Effector memory CD4-positive, alpha-beta T cell (primary cell): ENCODE data around the gene LAD1.

Experiments
- DNase-seq, 3 donors: peaks; one replicate each; pipeline ENCODE4 v3.0.0-alpha.2; 2020
- H3K27ac ChIP-seq: 2 replicates; pipeline ENCODE4 v1.7.0; 2013; ENCODE audit warnings: mild to moderate bottlenecking, low read length, moderate library complexity; ENCODE audit not compliant: insufficient read depth, poor library complexity, severe bottlenecking
- H3K27me3 ChIP-seq: replicated peaks from 2 replicates; pipeline ENCODE4 v1.7.0; 2013; ENCODE audit warnings: mild to moderate bottlenecking, low read length; ENCODE audit not compliant: insufficient read depth, control insufficient read depth, poor library complexity, severe bottlenecking
- H3K36me3 ChIP-seq: 2 replicates; pipeline ENCODE4 v1.7.0; 2013; ENCODE audit warnings: mild to moderate bottlenecking, low read length, moderate library complexity; ENCODE audit not compliant: control insufficient read depth, insufficient read depth
- H3K4me1 ChIP-seq: 2 replicates; pipeline ENCODE4 v1.7.0; 2013; ENCODE audit warnings: low read length, mild to moderate bottlenecking; ENCODE audit not compliant: control insufficient read depth, insufficient read depth, poor library complexity, severe bottlenecking
- H3K4me3 ChIP-seq: 2 replicates; pipeline ENCODE4 v1.7.0; 2013; ENCODE audit warnings: low read length, low read depth, mild to moderate bottlenecking; ENCODE audit not compliant: insufficient read depth, poor library complexity, severe bottlenecking
- H3K9me3 ChIP-seq: 2 replicates; pipeline ENCODE4 v1.7.0; 2013; ENCODE audit warnings: mild to moderate bottlenecking, low read length, moderate library complexity; ENCODE audit not compliant: control insufficient read depth

The LAD1 gene

GRCh38 chr1:201395936-201396335, 3.2 kb downstream of the LAD1 start:
- no peak for DNase-seq
- Histone ChIP-seq H3K4me1 (peaks cover 5% of the 10 kb centered on the region), H3K27ac (no peak overlapping the region), H3K9me3 (no peaks in the 10 kb centered on the region), H3K4me3 (no peak overlapping the region), H3K27me3 (peaks cover 33% of the 10 kb centered on the region), H3K36me3 (no peaks in the 10 kb centered on the region)

- Histone ChIP-seq H3K36me3 (no peaks in the 10 kb centered on the region), H3K4me3 (no peak overlapping the region), H3K4me1 (peaks cover 5% of the 10 kb centered on the region), H3K9me3 (no peaks in the 10 kb centered on the region), H3K27ac (no peak overlapping the region), H3K27me3 (peaks cover 23% of the 10 kb centered on the region)
- no peak for DNase-seq
These were observed 4.5 kb downstream of the LAD1 start for GRCh38 chr1:201394591-201394990.

GRCh38 chr1:201393076-201393475, 6.0 kb downstream of the LAD1 start:
- no peak for DNase-seq
- Histone ChIP-seq H3K9me3 (no peaks in the 10 kb centered on the region), H3K4me3 (no peak overlapping the region), H3K4me1 (no peaks in the 10 kb centered on the region), H3K36me3 (no peaks in the 10 kb centered on the region), H3K27me3 (peaks cover 7% of the 10 kb centered on the region), H3K27ac (no peak overlapping the region)

- no peak for DNase-seq
- Histone ChIP-seq H3K27ac (no peak overlapping the region), H3K27me3 (peaks cover 3% of the 10 kb centered on the region), H3K4me1 (no peaks in the 10 kb centered on the region), H3K36me3 (no peaks in the 10 kb centered on the region), H3K4me3 (no peak overlapping the region), H3K9me3 (no peaks in the 10 kb centered on the region)
These were observed 7.2 kb downstream of the LAD1 start for GRCh38 chr1:201391651-201392511.

- Histone ChIP-seq H3K36me3 (no peaks in the 10 kb centered on the region), H3K4me1 (no peaks in the 10 kb centered on the region), H3K27me3 (peaks cover 3% of the 10 kb centered on the region), H3K27ac (no peak overlapping the region), H3K9me3 (no peaks in the 10 kb centered on the region), H3K4me3 (no peak overlapping the region)
- no peak for DNase-seq
These were observed 7.9 kb downstream of the LAD1 start for GRCh38 chr1:201391225-201391624.

GRCh38 chr1:201389051-201389450, 10.1 kb downstream of the LAD1 start:
- H3K4me1 ChIP-seq, result no peaks in the 10 kb centered on the region
- no peak for DNase-seq
- no peaks in the 10 kb centered on the region for H3K36me3 ChIP-seq
- peaks cover 5% of the 10 kb centered on the region for H3K27me3 ChIP-seq
- H3K27ac ChIP-seq, result no peak overlapping the region
- no peaks in the 10 kb centered on the region for H3K9me3 ChIP-seq
- H3K4me3 ChIP-seq, result no peak overlapping the region

- H3K27ac ChIP-seq, result no peak overlapping the region
- peaks cover 5% of the 10 kb centered on the region for H3K27me3 ChIP-seq
- no peak for DNase-seq
- H3K4me3 ChIP-seq, result no peak overlapping the region
- H3K9me3 ChIP-seq, result no peaks in the 10 kb centered on the region
- H3K4me1 ChIP-seq, result no peaks in the 10 kb centered on the region
- H3K36me3 ChIP-seq, result no peaks in the 10 kb centered on the region
These were observed 12.9 kb downstream of the LAD1 start for GRCh38 chr1:201386208-201386607.

GRCh38 chr1:201385299-201385891, 13.7 kb downstream of the LAD1 start:
- Histone ChIP-seq H3K27me3 (peaks cover 5% of the 10 kb centered on the region), H3K36me3 (no peaks in the 10 kb centered on the region), H3K4me3 (no peak overlapping the region), H3K27ac (no peak overlapping the region), H3K9me3 (no peaks in the 10 kb centered on the region), H3K4me1 (no peaks in the 10 kb centered on the region)
- no peak for DNase-seq

GRCh38 chr1:201384406-201384782, 14.7 kb downstream of the LAD1 start:
- DNase-seq, result no peak
- Histone ChIP-seq H3K27ac (no peak overlapping the region), H3K4me1 (no peaks in the 10 kb centered on the region), H3K27me3 (peaks cover 5% of the 10 kb centered on the region), H3K4me3 (no peak overlapping the region), H3K36me3 (no peaks in the 10 kb centered on the region), H3K9me3 (no peaks in the 10 kb centered on the region)

- Histone ChIP-seq H3K27me3 (peaks cover 5% of the 10 kb centered on the region), H3K36me3 (no peaks in the 10 kb centered on the region), H3K27ac (no peak overlapping the region), H3K4me1 (no peaks in the 10 kb centered on the region), H3K4me3 (no peak overlapping the region), H3K9me3 (no peaks in the 10 kb centered on the region)
- no peak for DNase-seq
These were observed 15.3 kb downstream of the LAD1 start for GRCh38 chr1:201383647-201384405.
